ENCODE results near the gene NEK4.
"Not testable (repeated sequence)": the region's sequence is repeated elsewhere in the genome, so short reads cannot be mapped to it uniquely, and the experiment has no call there.

The NEK4 gene

GRCh38 chr3:52696830-52697631 lies 73.7 kb downstream of the NEK4 start:
- no peak for DNase-seq (ENCODE audit: low spot score)

GRCh38 chr3:52695798-52696671 lies 74.7 kb downstream of the NEK4 start:
- DNase-seq (ENCODE audit: low spot score) = no peak

- no peak for DNase-seq (ENCODE audit: low spot score)
Observed at GRCh38 chr3:52694528-52695189, 76.1 kb downstream of the NEK4 start.

GRCh38 chr3:52693071-52693470 lies 77.7 kb downstream of the NEK4 start:
- DNase-seq (ENCODE audit: low spot score) = no peak

- DNase-seq (ENCODE audit: low spot score) = no peak
Observed at GRCh38 chr3:52690560-52690959, 80.2 kb downstream of the NEK4 start.

GRCh38 chr3:52689151-52689550 lies 81.6 kb downstream of the NEK4 start:
- DNase-seq (ENCODE audit: low spot score) = no peak

- DNase-seq (ENCODE audit: low spot score) = no peak
Observed at GRCh38 chr3:52688266-52688665, 82.5 kb downstream of the NEK4 start.

- peak; percentile 95 for DNase-seq (ENCODE audit: low spot score)
Observed at GRCh38 chr3:52685709-52686691, 84.7 kb downstream of the NEK4 start, which contains the start of the genes GNL3 and PBRM1. GNL3 (plus strand) TSS chr3:52686032; CDS start chr3:52686093, 61 bp downstream. PBRM1 (minus strand) TSS chr3:52685913.

- DNase-seq (ENCODE audit: low spot score) = peak; percentile 96
Observed at GRCh38 chr3:52685285-52685708, 85.4 kb downstream of the NEK4 start.

GRCh38 chr3:52684184-52684583 lies 86.6 kb downstream of the NEK4 start:
- DNase-seq (ENCODE audit: low spot score) = no peak

GRCh38 chr3:52683611-52684010 lies 87.1 kb downstream of the NEK4 start:
- no peak for DNase-seq (ENCODE audit: low spot score)

- DNase-seq (ENCODE audit: low spot score) = peak; percentile 68
Observed at GRCh38 chr3:52682016-52682415, 88.7 kb downstream of the NEK4 start.

GRCh38 chr3:52681596-52681995 lies 89.1 kb downstream of the NEK4 start:
- DNase-seq (ENCODE audit: low spot score) = no peak

GRCh38 chr3:52679811-52680210 lies 90.9 kb downstream of the NEK4 start:
- DNase-seq (ENCODE audit: low spot score) = no peak

GRCh38 chr3:52679199-52679538 lies 91.6 kb downstream of the NEK4 start:
- DNase-seq (ENCODE audit: low spot score) = no peak

- no peak for DNase-seq (ENCODE audit: low spot score)
Observed at GRCh38 chr3:52678265-52679198, 92.2 kb downstream of the NEK4 start.

- not testable (repeated sequence) for DNase-seq (ENCODE audit: low spot score)
Observed at GRCh38 chr3:52676201-52676600, 94.5 kb downstream of the NEK4 start.

- DNase-seq (ENCODE audit: low spot score) = no peak
Observed at GRCh38 chr3:52671676-52672075, 99.1 kb downstream of the NEK4 start.

GRCh38 chr3:52670621-52671521 lies 99.9 kb downstream of the NEK4 start:
- DNase-seq (ENCODE audit: low spot score) = peak; percentile 84

Data from AG20443 (cell line).